ENCODE results near the gene ACBD6.

DNA sequence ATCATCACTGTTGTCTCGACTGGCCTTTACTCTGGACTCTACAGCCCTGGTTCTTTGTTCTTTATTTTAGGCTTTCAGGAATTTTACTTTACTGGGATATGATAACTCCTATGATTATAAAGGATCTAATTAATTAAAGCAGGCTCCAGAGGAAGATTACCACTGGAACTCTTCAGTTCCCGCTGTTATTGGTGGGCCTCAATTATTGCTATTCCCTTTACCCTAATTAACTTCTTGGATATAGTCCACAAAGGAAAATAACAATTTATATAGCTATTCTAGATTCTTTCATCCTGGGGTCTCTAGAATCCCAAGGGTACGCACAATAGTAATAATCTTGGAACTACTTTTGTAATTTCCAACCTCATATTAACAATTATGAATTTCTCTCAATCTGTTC lies 47.9 kb upstream of the ACBD6 start:
- TF ChIP-seq, protein P1, sequence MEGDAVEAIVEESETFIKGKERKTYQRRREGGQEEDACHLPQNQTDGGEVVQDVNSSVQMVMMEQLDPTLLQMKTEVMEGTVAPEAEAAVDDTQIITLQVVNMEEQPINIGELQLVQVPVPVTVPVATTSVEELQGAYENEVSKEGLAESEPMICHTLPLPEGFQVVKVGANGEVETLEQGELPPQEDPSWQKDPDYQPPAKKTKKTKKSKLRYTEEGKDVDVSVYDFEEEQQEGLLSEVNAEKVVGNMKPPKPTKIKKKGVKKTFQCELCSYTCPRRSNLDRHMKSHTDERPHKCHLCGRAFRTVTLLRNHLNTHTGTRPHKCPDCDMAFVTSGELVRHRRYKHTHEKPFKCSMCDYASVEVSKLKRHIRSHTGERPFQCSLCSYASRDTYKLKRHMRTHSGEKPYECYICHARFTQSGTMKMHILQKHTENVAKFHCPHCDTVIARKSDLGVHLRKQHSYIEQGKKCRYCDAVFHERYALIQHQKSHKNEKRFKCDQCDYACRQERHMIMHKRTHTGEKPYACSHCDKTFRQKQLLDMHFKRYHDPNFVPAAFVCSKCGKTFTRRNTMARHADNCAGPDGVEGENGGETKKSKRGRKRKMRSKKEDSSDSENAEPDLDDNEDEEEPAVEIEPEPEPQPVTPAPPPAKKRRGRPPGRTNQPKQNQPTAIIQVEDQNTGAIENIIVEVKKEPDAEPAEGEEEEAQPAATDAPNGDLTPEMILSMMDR (IDR thresholded peaks at IDR 0.05): no peak
- no peak for TF ChIP-seq TCF7L2 (IDR thresholded peaks at IDR 0.05; ENCODE audit: low read depth, low read length)
- no peak for TF ChIP-seq SIN3A (IDR thresholded peaks at IDR 0.05; ENCODE audit: borderline replicate concordance, insufficient read depth, low read depth, low read length)
- TF ChIP-seq POLR2AphosphoS5 (IDR thresholded peaks at IDR 0.05; ENCODE audit: low read depth, low read length): no peak

Measured in Panc1 (cell line).